Neutrophil (primary cell): ENCODE data around the gene CDKAL1.

Source experiments
- H3K27ac ChIP-seq: fragments of 200-600 bp; sonication (generic); 2 replicates; pipeline ENCODE4 v1.5.1; 2016; ENCODE audit warnings: mild to moderate bottlenecking, moderate library complexity
- H3K27me3 ChIP-seq: fragments of 200-600 bp; sonication (generic); 2 replicates; pipeline ENCODE4 v1.6.0; 2016; ENCODE audit warnings: mild to moderate bottlenecking
- H3K36me3 ChIP-seq: fragments of 200-600 bp; sonication (generic); 2 replicates; pipeline ENCODE4 v1.5.1; 2017
- H3K4me1 ChIP-seq, 2 experiments: fragments of 200-600 bp in 1 of 2; sonication (generic) in 1 of 2; 1 replicate in 1 of 2; 2 replicates in 1 of 2; pipeline versions ENCODE4 v1.5.1 to v1.6.1; 2013 to 2016; ENCODE audit warnings: low read depth in 1 of 2, low read length in 1 of 2, mild to moderate bottlenecking in 1 of 2, moderate library complexity in 1 of 2; ENCODE audit not compliant: control insufficient read depth in 1 of 2, insufficient read depth in 1 of 2
- H3K4me3 ChIP-seq, 2 experiments: fragments of 200-600 bp in 1 of 2; sonication (generic) in 1 of 2; 1 replicate in 1 of 2; 2 replicates in 1 of 2; pipeline ENCODE4 v1.5.1; 2013 to 2016; ENCODE audit warnings: low read depth in 1 of 2, low read length in 1 of 2, mild to moderate bottlenecking in 1 of 2, moderate library complexity in 1 of 2
- H3K9me3 ChIP-seq: fragments of 200-600 bp; sonication (generic); 2 replicates; pipeline ENCODE4 v1.5.1; 2016
- TF ChIP-seq, protein P1 (sequence below): fragments of 200-600 bp; sonication (generic); IDR thresholded peaks from 2 replicates; pipeline ENCODE4 v1.5.1; 2016; ENCODE audit warnings: antibody characterized with exemption

Gene CDKAL1

DNA sequence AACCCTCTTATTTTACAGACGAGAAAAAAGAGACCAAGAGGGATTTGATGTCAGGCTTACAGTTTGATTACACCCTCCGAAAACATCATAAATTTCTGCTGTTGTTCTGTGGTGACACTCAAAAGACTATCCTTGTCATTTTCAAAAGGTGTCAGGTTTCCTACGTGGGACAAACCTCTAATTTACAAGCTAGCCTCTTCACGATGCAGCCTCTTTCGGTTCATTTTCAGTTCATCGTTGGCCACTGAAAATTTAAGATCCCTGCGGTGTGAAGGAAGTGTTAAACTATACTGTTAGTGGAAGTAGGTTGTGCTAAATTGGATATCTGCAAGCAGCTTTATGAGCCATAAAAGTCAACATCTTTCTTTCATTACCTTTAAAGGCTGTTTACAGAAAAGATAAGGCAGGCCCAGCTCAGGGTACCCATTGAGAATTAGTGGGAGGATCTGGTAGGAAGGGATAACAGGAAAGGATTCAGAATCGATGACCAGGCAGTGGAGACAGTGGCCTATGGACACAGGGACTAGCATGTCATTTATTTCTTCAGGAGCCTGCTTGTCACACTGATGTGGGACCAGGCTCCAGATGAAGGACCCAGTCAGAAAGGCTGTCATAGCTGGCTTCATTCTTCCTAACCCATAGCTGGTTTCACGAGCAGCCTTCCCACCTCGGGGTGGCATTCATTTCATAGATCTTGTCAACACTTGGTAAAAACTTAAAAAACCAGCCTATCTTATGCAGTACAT is 730.2 kb downstream of the CDKAL1 start:
- H3K4me1 ChIP-seq = no peaks in the 10 kb centered on the region
- no peak overlapping the region for H3K4me3 ChIP-seq
- H3K9me3 ChIP-seq = no peaks in the 10 kb centered on the region
- H3K36me3 ChIP-seq = no peaks in the 10 kb centered on the region
- H3K27me3 ChIP-seq = no peaks in the 10 kb centered on the region
- TF ChIP-seq, protein P1, sequence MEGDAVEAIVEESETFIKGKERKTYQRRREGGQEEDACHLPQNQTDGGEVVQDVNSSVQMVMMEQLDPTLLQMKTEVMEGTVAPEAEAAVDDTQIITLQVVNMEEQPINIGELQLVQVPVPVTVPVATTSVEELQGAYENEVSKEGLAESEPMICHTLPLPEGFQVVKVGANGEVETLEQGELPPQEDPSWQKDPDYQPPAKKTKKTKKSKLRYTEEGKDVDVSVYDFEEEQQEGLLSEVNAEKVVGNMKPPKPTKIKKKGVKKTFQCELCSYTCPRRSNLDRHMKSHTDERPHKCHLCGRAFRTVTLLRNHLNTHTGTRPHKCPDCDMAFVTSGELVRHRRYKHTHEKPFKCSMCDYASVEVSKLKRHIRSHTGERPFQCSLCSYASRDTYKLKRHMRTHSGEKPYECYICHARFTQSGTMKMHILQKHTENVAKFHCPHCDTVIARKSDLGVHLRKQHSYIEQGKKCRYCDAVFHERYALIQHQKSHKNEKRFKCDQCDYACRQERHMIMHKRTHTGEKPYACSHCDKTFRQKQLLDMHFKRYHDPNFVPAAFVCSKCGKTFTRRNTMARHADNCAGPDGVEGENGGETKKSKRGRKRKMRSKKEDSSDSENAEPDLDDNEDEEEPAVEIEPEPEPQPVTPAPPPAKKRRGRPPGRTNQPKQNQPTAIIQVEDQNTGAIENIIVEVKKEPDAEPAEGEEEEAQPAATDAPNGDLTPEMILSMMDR = no peak
- H3K27ac ChIP-seq = no peak overlapping the region

GRCh38 chr6:21265034-21265729 is 730.9 kb downstream of the CDKAL1 start:
- TF ChIP-seq, protein P1 = no peak
- Histone ChIP-seq H3K27ac (no peak overlapping the region), H3K36me3 (no peaks in the 10 kb centered on the region), H3K9me3 (no peaks in the 10 kb centered on the region), H3K27me3 (no peaks in the 10 kb centered on the region), H3K4me1 (no peaks in the 10 kb centered on the region), H3K4me3 (no peak overlapping the region)

DNA sequence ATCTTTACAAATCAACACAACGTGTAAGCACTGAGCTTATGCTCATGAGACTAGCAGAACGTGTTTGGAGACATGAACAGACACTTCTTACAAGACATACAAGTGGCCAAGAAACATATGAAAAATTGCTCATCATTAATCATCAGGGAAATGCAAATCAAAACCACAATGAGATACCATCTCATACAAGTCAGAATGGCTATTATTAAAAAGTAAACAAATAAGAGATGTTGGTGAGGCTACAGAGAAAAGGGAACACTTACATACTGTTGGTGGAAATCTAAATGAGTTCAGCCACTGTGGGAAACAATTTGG is 731.4 kb downstream of the CDKAL1 start:
- Histone ChIP-seq H3K36me3 (no peaks in the 10 kb centered on the region), H3K9me3 (no peaks in the 10 kb centered on the region), H3K27me3 (no peaks in the 10 kb centered on the region), H3K4me3 (no peak overlapping the region), H3K4me1 (no peaks in the 10 kb centered on the region), H3K27ac (no peak overlapping the region)
- TF ChIP-seq, protein P1 = no peak

DNA sequence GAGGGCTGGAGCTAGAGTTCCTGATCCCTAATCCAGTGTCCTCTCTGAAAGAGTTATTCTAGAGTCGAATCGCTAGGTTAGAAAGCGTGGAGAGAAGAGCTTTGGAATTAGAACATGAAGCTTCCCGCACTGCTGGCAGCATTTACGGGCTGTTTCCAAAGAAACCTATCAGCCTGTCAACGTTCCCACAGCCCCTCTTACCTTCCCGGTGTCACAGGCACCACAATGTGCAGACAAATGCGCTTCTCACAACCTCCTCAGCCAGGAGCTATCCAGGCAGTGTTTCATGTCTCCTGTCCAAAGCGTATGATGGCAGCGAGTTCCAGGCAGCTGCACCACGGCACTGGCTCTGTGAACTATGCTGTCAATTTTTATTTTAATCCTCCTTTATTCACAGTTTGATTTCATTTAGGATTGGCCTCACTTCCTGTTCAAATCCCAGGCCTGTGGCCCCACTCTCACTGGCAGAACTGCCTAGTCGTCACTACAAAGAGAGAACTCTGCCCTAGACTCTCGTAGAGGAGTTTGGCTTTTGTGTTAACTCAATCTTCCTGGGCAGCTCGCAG is 736.5 kb downstream of the CDKAL1 start:
- H3K27me3 ChIP-seq = no peaks in the 10 kb centered on the region
- TF ChIP-seq, protein P1 = no peak
- H3K4me1 ChIP-seq = no peaks in the 10 kb centered on the region
- H3K9me3 ChIP-seq = no peaks in the 10 kb centered on the region
- H3K27ac ChIP-seq = no peak overlapping the region
- H3K4me3 ChIP-seq = no peak overlapping the region
- H3K36me3 ChIP-seq = no peaks in the 10 kb centered on the region

GRCh38 chr6:21271428-21272155 is 737.3 kb downstream of the CDKAL1 start:
- TF ChIP-seq, protein P1 = no peak
- Histone ChIP-seq H3K27ac (no peak overlapping the region), H3K27me3 (no peaks in the 10 kb centered on the region), H3K4me1 (no peaks in the 10 kb centered on the region), H3K9me3 (no peaks in the 10 kb centered on the region), H3K36me3 (no peaks in the 10 kb centered on the region), H3K4me3 (no peak overlapping the region)
